Stomach (tissue), 9 donors: Measurements from ENCODE around the gene PCNX3. TPM values are rescaled to one million over a fixed set of nuclear protein-coding genes. Genes with fewer than 3 reads are reported as not detected.
A peak's percentile ranks its signal among the peaks of the same experiment; 100 is the strongest.
"Not testable (repeated sequence)": the region's sequence is repeated elsewhere in the genome, so short reads cannot be mapped to it uniquely, and the experiment has no call there.

Experiments
- DNase-seq, 2 donors: peaks; one replicate each; pipeline versions ENCODE4 v3.0.0 to v3.0.0-alpha.2; 2013 to 2019
- H3K27ac ChIP-seq, 5 donors: fragments of 200-600 bp in 4 of 5; sonication (generic) in 4 of 5; one replicate each; pipeline ENCODE4 v1.5.1; 2013 to 2019; ENCODE audit warnings: mild to moderate bottlenecking in 1 of 5, moderate library complexity in 1 of 5
- H3K27me3 ChIP-seq, 3 donors: fragments of 200-600 bp; sonication (generic); one replicate each; pipeline ENCODE4 v1.5.1; 2017 to 2019; ENCODE audit warnings: mixed run types in 1 of 3
- H3K36me3 ChIP-seq, 4 donors: fragments of 200-600 bp; sonication (generic); 1 replicate in 3 of 4; 2 replicates in 1 of 4; pipeline ENCODE4 v1.5.1; 2016 to 2019
- H3K4me1 ChIP-seq, 4 donors: fragments of 200-600 bp; sonication (generic); one replicate each; pipeline ENCODE4 v1.5.1; 2016 to 2019
- H3K4me3 ChIP-seq, 4 donors: fragments of 200-600 bp; sonication (generic) in 3 of 4; one replicate each; pipeline ENCODE4 v1.5.1; 2016 to 2019; ENCODE audit warnings: mild to moderate bottlenecking in 1 of 4
- H3K9me3 ChIP-seq, 4 donors: fragments of 200-600 bp; sonication (generic); one replicate each; pipeline ENCODE4 v1.5.1; 2016 to 2019
- EP300 ChIP-seq: sonication (generic); formaldehyde crosslinking; IDR thresholded peaks from one replicate; pipeline ENCODE4 v1.6.1; 2017; ENCODE audit warnings: antibody characterized with exemption
- POLR2A ChIP-seq, 4 donors: fragments of 450-650 bp; IDR thresholded peaks; one replicate each; pipeline ENCODE4 v1.6.1; 2016; ENCODE audit warnings: antibody characterized with exemption in 4 of 4, control low read depth in 2 of 4, mild to moderate bottlenecking in 1 of 4, moderate library complexity in 1 of 4
- POLR2AphosphoS5 ChIP-seq, 3 donors: sonication (generic); formaldehyde crosslinking; IDR thresholded peaks; one replicate each; pipeline ENCODE4 v1.6.1; 2016; ENCODE audit warnings: antibody characterized with exemption in 3 of 3
- WGBS, 5 donors: extraction: QIAGEN DNeasy Blood & Tissue Kit in 3 of 5; methylation state at CpG; one replicate each; pipeline versions ENCODE4 v1.1.5 to v1.1.7; 2013 to 2018; 5-methylcytosine and 5-hydroxymethylcytosine counted together
- intact Hi-C: fragments of 100-400 bp; cut with DNase I; formaldehyde crosslinking; loops from one replicate; pipeline ENCODE4 v1.15.1; 2023; ENCODE audit warnings: low total_unique reads
- polyA plus RNA-seq, 3 donors: library from polyadenylated mRNA; stranded (reverse); fragments of 200-250 nt; gene quantifications; one replicate each; pipeline ENCODE4 v1.2.3, GENCODE V29; 2013
- total RNA-seq, 5 donors: library from RNA; depleted of rRNA; stranded (reverse); fragments of >200 nt; gene quantifications; one replicate each; pipeline versions ENCODE4 v1.1.0 to v1.2.3, GENCODE V29; 2014 to 2016
- TF ChIP-seq, protein P1 (sequence below), 7 experiments: fragments of 450-650 bp in 4 of 7; fragments of 200-600 bp in 3 of 7; sonication (generic) in 3 of 7; IDR thresholded peaks; one replicate each; pipeline ENCODE4 v1.5.1; 2016 to 2019; ENCODE audit warnings: antibody characterized with exemption in 7 of 7, control low read depth in 2 of 7, mild to moderate bottlenecking in 1 of 7
- donor health status: healthy with polysubstance abuse.
- donor health status: Bipolar disorder and iron deficiency.
- donor health status: healthy.

The PCNX3 gene
- total and polyA plus RNA-seq, 8 donors = 4.6 to 76.2 (median 22.0) TPM

DNA sequence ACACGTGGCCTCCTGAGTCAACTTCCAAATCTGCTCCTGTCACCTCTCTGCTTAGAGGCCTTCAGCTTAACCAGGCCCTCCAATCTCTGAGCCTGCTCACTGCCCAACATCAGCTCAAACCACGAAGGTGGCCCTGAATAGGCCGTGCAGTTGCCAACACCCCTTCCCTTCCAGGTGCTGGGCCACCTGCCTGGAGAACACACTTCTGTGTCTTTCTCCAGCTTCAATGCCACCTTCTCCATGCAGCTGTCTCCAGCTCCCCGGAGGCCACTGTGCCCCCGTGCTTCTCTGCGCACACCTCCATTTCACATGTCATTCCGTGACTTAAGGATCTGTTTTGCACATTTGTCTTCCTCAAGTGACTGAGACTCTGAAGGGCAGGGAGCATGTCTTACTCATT, 41.9 kb downstream of the PCNX3 start:
- Histone ChIP-seq H3K4me3 (no peak overlapping the region), H3K36me3 (peaks cover 73 to 83% (median 79%) of the 10 kb centered on the region in 4 donors), H3K27ac (no peak overlapping the region), H3K9me3 (no peaks in the 10 kb centered on the region), H3K4me1 (peaks cover 34 to 79% (median 61%) of the 10 kb centered on the region in 4 donors), H3K27me3 (no peaks in the 10 kb centered on the region)
- TF ChIP-seq EP300 = no peak
- no peak for TF ChIP-seq POLR2AphosphoS5 (IDR thresholded peaks at IDR 0.05)
- TF ChIP-seq, protein P1, sequence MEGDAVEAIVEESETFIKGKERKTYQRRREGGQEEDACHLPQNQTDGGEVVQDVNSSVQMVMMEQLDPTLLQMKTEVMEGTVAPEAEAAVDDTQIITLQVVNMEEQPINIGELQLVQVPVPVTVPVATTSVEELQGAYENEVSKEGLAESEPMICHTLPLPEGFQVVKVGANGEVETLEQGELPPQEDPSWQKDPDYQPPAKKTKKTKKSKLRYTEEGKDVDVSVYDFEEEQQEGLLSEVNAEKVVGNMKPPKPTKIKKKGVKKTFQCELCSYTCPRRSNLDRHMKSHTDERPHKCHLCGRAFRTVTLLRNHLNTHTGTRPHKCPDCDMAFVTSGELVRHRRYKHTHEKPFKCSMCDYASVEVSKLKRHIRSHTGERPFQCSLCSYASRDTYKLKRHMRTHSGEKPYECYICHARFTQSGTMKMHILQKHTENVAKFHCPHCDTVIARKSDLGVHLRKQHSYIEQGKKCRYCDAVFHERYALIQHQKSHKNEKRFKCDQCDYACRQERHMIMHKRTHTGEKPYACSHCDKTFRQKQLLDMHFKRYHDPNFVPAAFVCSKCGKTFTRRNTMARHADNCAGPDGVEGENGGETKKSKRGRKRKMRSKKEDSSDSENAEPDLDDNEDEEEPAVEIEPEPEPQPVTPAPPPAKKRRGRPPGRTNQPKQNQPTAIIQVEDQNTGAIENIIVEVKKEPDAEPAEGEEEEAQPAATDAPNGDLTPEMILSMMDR (IDR thresholded peaks at IDR 0.05) = no peak
- no peak for TF ChIP-seq POLR2A (IDR thresholded peaks at IDR 0.05)
- no peak for DNase-seq
- intact Hi-C loops = no loop called here
- WGBS, 5 donors = 77 to 87% (median 77%) methylated on average over 7 of the region's 7 CpGs

DNA sequence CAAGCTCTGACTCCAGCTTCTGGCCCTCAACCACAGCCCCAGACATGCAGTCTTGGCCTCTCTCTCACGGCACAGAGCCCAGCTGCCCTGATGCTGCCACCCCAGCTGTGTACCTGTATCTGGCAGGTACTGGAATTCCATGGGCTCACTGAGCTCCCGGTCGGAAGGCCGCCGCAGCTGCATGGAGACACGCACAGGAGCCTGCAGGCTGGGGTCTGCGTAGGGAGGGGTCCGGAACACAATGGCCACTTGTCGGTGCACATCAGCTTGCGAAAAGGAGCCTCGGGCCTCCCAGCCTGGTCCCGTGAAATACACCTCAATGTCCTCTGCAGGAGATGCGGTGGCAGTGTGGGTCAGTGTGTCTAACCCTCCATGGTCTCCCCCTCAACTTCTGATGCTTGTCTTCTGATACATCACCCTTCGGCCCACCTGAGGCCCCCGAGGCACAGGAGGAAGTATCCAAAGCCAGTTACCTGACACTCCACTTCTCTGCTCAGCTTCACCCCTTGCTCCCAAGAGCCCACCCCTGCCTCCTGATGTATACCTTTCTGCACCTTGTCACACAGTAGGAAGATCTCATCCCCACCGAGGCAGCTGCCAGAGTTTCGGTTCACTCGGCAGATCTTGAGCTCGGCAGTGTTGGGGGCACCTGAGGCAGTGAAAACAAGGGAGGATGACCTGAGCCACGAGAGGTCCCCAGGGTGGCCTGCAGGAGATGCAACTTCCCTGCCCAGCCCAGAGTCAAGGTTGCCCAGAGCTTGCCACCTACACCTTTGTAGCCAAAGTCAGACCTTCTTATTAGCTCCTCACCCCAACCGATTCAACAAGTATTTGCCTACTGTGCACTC, 42.8 kb downstream of the PCNX3 start:
- H3K27me3 ChIP-seq = no peaks in the 10 kb centered on the region
- WGBS, 5 donors = 85 to 93% (median 91%) methylated on average over 12 to 21 of the region's 21 CpGs
- no peak overlapping the region for H3K27ac ChIP-seq
- DNase-seq = no peak
- peaks cover 27 to 73% (median 54%) of the 10 kb centered on the region in 4 donors for H3K4me1 ChIP-seq
- H3K36me3 ChIP-seq = peaks cover 73 to 83% (median 79%) of the 10 kb centered on the region in 4 donors
- intact Hi-C loops = no loop called here
- no peak overlapping the region for H3K4me3 ChIP-seq
- TF ChIP-seq, protein P1 (IDR thresholded peaks at IDR 0.05) = no peak
- TF ChIP-seq POLR2A (IDR thresholded peaks at IDR 0.05) (no peak), POLR2AphosphoS5 (IDR thresholded peaks at IDR 0.05) (no peak), EP300 (no peak)
- no peaks in the 10 kb centered on the region for H3K9me3 ChIP-seq

DNA sequence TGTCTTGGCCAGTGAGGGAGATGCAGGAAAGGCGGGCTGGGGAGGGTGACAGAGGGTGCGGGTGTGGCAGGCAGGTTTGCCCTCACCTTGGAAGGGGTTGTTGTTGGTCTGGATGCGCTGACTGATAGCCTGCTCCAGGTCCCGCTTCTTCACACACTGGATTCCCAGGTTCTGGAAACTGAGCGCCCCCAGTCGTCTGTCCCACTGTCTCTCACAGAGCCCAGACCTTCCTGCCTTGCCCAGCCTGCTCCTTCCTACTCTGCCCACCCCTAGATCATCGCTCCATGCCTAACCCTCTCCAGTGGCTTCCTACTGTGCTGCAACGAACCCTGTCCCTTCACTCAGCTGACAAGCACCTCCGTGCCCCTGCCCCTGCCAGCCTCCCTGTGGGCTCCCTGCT, 44.5 kb downstream of the PCNX3 start:
- no peak for DNase-seq
- peaks cover 62 to 69% (median 65%) of the 10 kb centered on the region in 4 donors for H3K36me3 ChIP-seq
- intact Hi-C loops = no loop called here
- 84 to 98% (median 89%) methylated on average over 9 of the region's 9 CpGs for WGBS, 5 donors
- TF ChIP-seq, protein P1 (IDR thresholded peaks at IDR 0.05) = no peak
- TF ChIP-seq POLR2A (IDR thresholded peaks at IDR 0.05) (no peak), POLR2AphosphoS5 (IDR thresholded peaks at IDR 0.05) (no peak), EP300 (no peak)
- peaks cover 23 to 69% (median 48%) of the 10 kb centered on the region in 4 donors for H3K4me1 ChIP-seq
- H3K27me3 ChIP-seq = no peaks in the 10 kb centered on the region
- no peaks in the 10 kb centered on the region for H3K9me3 ChIP-seq
- peak overlapping the region in 4 of 5 donors; percentile 4 to 99 (median 25) for H3K27ac ChIP-seq
- no peak overlapping the region for H3K4me3 ChIP-seq

DNA sequence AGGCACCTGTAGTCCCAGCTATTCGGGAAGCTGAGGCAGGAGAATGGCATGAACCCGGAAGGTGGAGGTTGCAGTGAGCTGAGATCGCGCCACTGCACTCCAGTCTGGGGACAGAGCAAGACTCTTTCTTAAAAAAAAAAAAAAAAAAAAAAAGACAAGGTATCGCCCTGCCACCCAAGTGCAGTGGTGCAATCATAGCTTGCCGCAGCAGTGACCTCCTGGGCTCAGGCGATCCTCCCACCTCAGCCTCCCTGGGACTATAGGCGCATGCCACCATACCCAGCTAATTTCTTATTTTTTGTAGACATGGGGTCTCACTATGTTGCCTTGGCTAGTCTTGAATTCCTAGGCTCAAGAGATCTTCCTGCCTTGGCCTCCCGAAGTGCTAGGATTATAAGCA, 45.3 kb downstream of the PCNX3 start:
- DNase-seq, H3K9me3 ChIP-seq, H3K27me3 ChIP-seq, intact Hi-C loops: not testable (repeated sequence)
- Histone ChIP-seq H3K36me3 (peaks cover 53 to 60% (median 57%) of the 10 kb centered on the region in 4 donors), H3K27ac (peak overlapping the region in 4 of 5 donors; percentile 98 to 100 (median 99)), H3K4me1 (peaks cover 23 to 61% (median 44%) of the 10 kb centered on the region in 4 donors), H3K4me3 (peak overlapping the region in 3 of 4 donors; percentile 64 to 98 (median 79))
- WGBS, 5 donors = 87 to 96% (median 90%) methylated on average over 9 of the region's 9 CpGs
